Cerebellar nuclear complex (tissue), 1 donor: ENCODE results near the gene CACNA1B.

Experiments used
- DNase-seq, 2 experiments: peaks; one replicate each; lab custom pipeline; 2025; lab: John Stamatoyannopoulos, UW

Gene CACNA1B

DNA sequence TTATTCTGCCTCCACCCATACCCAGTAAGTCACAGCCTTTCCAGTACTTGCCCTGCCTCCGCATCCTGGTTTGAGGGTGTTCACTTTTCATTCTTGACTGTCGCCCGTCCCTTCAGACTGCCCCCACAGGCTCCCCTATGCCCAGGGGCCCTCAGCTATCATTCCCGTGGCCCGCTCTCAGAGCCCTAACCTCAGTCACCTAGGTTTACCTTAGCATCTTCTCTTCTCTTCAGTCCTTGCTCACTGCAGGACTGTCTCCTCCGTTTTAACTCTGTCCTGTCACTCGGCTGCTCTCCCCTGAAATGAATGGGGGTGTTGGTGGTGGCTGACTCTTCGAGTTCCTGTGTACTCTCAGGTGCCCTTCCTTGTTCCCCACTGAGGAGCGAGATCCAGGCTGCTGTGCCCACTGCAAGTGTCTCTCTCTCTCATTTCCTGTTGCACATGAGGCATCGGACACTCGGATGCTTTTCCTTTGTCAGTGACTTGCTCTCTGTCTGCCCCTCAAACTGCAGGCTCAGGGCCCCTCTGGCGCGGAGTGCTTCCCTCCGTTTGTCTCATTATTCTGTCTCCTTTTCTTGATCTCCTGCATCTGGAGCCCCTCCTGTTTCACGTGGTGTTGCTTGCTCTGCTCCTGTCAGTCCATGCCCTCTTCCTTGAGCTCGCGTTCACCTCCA lies 89.8 kb downstream of the CACNA1B start:
- no peak for DNase-seq

DNA sequence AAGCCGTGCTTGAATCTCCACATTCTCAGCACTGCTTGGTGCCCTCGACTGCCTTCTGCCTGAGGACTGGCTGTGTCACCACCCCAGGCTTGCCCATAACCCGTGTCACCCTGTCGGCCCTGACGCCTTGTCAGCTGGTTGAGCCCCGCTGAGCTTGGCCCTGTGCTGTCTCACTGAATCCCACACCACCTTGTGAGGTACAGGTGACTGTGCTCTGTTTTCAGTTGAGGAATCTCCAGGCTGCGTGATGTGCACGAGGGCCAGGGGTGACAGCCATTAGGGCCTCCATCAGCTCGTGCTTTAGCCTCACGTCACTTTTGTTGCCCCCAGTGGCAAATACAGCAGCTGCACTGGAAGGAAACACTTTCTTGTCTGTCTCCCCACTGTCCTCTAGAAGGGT lies 90.7 kb downstream of the CACNA1B start:
- DNase-seq = no peak

DNA sequence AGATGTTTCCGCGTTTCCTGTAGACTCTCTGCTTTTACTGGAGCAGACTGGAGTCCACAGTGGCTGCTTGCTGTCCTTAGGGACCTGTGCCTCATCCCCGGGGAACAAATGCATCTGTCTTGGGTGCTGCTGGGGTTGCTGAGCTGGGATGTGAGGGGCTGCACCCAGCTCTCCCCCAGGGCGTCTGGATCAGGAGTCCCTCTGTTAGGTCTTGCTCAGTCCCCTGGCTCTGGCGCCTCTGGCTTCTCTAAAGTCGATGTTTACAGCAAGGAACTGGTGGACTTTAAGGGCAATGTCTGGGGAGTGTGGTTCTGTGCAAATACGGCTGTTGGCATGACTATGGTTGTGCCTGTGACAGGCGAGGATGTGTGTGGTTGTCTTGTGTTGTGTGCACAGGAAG lies 91.4 kb downstream of the CACNA1B start:
- no peak for DNase-seq

DNA sequence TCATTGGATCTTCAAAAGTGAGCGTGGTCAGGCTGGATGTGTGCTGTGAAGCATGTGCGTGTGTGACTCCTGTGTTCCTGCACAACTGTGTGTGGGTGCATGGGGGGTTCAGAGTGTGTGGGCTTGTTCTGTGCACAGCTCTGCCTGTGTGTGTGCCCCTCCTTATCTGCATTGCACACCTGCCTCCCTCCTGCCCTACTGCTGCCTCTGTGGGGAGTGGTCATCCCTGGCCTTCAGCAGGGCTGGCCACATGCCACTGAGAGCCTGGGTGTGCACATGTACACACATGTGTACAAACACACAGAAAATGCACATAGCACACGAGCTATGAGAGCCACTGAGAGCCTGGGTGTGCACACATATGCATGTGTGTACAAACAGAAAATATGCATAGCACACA lies 92.1 kb downstream of the CACNA1B start:
- DNase-seq = no peak

DNA sequence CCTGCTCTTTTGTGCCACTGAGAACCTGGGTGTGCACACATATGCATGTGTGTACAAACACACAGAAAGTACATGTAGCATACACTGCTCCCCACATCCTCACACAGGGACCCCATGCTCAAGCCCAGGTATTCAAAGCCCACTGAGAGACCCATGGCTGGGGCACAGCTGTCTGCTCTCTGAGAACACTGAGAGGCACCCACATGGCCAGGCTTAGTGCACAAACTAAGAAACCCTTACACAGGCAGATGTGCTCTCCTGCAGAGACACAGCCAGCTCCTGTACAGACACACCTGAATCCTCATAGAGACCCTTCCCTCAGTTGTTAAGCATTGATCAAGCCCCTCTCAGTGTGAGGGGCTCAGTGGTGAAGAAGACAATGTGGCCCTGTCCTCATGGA lies 92.5 kb downstream of the CACNA1B start:
- no peak for DNase-seq

DNA sequence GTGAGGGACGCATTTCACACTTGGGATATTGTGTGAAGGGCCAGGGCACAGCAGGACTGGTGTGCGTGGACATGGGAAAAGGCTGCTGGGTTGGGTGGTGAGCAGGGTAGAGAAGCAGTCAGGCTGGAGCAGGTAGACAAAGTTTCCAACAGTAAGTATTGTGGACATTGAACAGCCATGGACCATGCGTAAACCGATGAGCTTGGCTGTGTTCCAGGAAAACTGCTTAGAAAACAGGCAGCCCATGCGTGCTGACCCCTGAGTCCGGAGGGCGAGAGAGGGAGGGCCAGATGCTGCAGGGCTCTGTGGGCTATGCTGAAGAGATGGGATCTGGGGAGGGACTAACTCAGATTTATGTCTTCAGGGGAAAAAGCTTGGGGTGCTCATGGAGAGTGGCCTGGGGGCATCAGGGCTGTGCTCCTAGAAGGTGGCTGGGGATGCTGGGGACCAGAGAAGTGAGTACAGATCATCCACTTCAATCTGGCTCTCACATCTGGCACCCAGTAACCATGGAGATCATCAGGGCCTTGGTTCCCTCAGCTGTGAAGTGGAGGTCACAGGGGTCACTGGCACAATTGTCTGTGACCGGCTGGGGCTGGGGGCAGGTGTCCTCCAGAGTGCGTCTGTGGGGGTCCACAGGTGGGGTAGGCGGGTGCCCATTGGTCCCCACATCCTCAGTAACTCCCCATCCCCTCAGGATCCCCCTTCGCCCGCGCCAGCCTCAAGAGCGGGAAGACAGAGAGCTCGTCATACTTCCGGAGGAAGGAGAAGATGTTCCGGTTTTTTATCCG lies 93.3 kb downstream of the CACNA1B start:
- no peak for DNase-seq

DNA sequence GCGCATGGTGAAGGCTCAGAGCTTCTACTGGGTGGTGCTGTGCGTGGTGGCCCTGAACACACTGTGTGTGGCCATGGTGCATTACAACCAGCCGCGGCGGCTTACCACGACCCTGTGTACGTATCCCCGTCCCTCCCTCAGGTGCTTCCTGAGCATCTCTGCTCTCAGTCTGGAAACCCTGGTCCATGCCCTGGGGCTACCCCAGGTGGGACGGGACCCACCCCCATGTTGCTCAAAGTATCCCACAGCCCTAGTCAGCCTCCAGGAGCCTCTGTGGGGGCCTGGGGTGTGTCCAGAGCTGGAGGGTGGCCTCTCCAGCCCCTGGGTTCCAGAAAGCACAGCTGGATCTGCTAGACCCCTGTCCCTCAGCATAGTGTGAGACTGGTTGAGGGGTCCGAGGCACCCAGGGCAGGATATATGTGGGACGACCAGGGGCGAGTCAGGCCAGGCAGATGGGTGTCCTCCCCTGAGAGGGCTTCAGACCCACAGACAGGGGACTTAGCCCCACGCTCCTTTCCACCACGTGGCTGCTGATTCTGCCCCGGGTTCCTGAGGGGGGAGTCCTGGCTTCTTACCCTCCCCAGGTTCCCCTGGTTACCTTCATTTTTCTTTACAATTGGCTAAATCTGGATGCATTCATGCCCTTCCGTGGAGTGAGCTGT lies 94.0 kb downstream of the CACNA1B start:
- DNase-seq = no peak

DNA sequence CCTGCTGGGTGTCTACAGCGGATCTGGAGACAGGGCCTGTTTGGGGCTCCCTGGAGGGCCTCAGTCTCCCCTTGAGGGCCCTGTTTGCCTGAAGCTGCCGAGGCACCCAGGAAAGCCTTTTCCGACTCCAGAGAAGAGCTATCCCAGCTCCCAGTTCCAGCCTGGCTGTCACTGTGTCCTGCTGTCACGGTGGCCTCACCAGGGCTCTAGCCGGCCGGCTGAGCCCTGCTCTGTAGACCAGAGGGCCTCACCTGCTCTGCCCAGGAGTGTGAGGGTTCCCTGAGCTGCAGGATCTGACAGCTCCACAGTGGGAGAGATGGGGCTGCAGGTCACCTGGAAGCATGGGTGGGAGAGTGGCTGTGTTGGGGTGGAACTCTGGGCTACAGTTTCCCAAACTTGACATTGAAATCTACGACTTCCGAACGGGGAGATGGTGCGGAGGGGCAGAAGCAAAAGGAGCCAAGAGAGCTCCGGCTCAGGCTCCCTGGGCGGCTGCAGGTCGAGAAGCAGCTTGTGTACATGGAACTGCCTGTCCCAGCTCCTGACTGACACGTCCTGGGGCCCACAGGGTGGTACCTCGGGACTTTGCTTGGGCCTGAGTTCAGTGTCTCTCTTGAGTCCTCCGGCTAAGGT lies 94.9 kb downstream of the CACNA1B start:
- no peak for DNase-seq

DNA sequence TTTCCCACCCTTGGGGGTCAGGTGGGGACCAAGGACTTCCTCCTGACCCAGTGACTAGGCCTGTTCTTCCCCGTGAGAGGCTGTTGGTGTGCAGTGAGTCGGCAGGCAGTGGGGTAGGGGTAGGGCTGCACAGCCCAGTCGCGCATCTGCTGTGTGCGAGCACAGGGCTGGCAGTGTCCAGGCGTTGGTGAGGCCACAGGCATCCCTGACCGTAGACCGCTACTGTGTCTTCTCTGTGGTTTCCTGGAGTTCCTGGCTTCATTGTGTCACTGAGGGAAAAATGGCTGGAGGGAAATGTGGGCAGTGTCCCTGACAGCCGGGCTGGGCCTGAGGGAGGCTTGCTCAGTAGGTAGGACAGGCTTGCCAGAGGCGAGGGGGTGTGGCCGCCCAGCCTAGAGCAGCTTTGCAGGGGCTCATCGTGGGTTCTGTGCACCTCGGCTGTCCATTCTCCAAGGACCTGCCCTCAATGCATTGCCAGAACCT lies 95.4 kb downstream of the CACNA1B start:
- DNase-seq = no peak

DNA sequence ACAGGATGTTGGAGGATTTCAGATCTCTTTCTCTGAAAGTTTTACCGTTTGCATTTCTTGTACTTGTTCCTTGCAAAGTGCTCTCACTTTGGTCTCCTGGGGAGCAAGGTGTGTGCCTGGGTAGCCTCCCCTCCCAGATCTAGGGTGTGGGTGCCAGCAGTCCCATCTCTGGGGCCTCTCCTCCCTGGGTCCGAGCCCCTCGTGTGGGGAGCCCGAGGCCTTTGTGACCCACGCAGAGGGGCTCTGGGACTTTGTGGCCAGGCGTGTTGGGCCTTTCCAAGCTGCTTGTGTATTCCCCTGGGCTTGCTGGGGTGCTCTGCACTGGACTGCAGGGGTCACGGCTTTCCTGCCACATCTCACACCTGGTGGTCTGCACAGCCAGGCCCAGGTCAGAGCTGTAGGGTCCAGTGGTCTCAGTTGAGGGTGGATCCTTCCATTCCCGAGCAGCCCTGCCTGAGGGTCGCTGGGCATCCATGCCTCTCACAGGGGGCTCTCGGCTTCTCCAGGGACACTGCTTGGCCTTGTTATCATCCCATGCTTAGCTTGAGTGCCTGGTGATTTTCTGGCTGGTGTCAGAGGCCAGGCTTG lies 96.3 kb downstream of the CACNA1B start:
- no peak for DNase-seq

DNA sequence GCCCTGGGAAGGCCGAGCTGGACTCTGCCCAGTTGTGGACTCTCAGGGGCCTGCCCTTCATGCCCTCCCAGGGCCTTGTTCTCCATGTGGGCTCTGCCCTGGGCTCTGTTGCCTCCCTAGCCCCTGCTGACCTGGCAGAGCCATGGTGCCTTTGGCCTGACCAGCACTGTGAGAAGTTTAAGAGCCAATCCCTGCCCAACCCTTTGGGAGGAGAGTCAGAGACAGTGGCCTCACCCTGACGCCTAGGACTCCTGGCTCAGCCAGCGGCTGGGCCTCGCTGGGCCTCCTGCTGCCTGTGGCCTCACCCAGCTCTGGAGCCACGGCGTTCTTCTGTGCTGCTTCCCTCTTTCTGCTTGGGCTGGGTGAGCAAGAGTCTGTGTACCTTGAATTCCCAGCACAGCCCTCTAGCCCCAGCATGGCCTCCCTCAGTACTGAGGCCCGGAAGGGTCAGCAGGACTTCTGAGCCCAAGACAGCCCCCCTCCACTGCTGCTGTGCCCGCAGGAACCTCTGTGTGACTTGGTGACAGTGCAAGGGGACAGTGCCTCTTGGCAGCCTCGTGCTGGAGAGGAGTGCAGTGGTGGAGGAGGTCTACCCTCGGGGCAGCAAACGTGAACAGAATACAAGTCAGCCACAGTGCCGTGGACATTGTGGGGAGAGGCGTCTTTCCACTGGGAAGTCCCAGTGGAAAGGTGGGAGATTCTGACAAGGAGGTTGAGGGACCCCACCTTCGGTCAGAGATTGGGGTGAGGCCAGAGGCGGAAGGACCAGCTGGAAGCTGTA lies 97.4 kb downstream of the CACNA1B start:
- no peak for DNase-seq

DNA sequence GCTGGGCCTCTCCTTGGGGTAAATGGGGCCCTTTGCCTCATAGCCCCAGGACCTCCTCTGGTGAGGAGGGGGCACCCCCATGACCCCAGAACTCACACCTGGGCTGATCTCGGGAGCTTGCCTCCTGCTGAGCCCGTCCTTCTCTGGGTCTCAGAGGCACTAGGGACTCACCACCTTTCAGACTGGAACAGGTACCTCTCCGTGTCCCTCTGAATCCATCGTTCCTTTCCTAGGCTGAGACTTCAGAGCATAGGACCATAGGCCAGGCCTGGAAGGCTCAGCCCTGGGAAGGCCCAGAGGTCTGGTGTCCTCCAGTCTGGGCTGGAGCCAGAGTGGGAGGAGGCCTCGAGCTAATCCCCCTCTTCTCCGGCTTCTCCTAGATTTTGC lies 97.9 kb downstream of the CACNA1B start:
- no peak for DNase-seq

DNA sequence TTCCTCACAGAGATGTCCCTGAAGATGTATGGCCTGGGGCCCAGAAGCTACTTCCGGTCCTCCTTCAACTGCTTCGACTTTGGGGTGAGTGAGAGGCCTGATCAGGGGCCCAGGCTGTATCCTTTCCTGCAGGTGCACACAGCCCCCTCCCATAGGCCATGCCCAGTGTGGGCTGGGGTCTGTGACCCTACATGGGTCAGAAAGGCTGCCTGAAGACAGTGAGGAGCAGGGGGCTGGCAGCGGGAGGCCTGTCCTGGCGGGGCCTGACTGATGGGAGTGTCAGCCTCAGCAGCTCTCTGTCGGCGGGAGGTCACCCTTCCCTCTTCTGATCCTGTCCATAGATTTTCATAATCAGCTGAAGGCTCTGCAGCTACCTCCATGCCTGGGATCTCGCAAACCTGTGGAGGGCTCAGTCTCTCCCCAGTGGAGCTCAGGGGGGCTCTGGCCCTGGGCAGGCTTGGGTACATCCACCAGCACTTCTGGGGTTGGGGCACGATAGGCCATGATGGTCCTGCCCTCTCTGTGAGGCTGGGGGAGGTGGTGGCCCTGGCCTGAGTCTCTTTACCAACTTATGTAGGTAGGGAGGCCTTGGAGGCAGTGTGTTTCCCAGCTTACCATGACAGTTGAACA lies 98.5 kb downstream of the CACNA1B start:
- no peak for DNase-seq

DNA sequence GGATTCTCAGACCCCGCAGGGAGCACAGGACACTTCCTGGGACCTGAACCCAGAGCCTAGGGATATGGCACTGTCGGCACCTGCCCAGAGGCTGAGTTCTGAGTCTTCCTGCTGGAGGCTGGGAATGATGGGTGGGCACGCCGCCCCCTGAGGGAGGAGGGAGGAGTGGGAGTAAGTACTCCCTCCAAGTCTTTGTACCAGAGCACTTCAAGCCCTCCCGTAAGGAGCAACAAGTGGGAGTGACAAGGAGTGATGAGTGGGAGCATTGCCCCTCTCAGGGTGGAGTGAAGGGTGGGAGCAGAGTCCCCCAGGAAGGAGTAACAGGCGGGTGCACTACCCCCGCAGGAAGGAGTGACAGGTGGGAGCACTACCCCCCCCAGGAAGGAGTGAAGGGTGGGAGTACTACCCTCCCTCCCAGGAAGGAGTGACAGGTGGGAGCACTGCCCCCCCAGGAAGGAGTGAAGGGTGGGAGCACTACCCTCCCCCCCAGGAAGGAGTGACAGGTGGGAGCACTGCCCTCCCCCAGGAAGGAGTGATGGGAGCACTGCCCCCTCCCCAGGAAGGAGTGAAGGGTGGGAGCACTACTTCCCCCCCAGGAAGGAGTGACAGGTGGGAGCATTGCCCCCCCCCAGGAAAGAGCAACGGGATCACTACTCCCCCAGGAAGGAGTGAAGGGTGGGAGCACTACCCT lies 100.1 kb downstream of the CACNA1B start:
- no peak for DNase-seq

DNA sequence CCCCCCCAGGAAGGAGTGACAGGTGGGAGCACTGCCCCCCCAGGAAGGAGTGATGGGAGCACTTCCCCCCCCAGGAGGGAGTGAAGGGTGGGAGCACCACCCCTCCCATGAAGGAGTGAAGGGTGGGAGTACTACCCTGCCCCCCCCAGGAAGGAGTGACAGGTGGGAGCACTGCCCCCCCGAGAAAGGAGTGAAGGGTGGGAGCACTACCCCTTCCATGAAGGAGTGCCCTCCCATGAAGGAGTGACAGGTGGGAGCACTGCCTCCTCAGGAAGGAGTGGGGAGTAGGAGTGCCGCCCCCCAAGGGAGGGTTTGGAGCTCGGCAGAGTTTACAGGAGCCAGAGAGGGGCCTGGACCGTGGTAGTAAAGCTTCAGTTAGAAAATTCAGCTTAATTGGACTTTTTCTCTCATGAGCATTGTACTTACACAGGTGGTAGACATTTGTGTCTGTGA lies 100.7 kb downstream of the CACNA1B start:
- DNase-seq = no peak

DNA sequence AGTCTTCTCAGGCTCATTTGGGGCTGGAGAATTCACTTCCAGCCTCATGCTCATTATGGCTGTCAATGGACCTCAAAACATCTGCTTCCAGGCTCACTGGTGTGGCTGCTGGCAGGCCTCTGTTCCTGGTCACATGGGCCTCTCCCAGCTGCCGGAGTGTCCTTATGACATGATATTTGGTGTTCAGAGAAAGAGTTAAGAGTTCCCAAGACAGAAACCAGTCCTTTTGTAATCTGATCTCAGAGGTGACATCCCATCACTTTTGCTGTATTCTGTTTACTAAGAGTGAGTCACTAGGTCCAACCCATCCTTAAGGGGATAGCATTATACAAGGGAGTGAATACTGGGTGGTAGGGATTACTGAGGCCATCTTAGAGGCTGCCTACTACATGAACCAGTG lies 104.6 kb downstream of the CACNA1B start:
- DNase-seq = no peak

DNA sequence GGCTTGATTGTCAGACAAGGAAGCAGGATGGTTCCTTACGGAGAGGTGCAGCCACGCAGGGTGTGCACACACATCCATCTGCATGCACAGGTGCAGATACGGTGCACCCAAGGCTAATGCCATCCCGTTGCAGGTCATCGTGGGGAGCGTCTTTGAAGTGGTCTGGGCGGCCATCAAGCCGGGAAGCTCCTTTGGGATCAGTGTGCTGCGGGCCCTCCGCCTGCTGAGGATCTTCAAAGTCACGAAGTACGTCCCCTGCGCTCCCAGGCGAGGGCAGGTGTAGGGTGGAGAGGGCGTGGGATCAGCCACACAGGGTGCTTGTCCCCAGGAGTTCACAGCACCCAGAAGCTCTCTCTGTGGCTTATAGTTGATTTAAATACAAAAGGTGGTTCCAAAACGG lies 106.4 kb downstream of the CACNA1B start:
- no peak for DNase-seq

DNA sequence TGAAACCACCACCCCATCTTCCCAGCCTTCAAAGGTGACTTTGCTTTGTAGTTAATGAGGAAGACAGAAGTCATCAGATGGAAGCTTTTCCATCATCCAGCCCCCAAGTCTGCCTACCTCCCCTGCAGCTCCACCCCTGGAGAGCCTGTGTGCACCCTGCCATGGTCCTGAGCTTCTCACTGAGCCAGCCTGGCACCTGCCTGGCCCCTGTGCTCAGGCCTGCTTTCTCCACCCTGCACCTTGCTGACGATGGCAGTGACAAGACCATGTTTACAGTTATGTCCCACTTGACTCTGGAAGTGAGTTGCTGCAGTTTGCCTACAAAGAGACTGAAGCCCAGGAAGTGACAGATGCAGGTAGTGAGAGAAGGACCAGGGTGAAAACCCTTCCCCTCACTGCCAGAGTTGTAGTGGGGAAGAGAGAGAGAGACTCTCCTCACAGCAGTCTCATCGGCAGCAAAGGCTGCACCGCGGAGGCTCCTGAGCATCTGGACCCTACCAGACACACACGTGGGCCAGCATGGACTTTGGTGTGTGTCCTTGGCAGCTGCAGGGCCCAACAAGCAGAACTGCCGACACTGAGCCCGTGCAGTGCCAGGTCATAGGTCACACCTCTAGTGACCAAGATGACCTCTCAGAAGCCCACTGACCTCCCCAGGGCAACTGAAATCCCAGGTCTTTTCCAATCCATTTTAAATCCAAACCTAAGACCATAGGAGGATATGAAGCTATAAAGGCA lies 107.1 kb downstream of the CACNA1B start:
- DNase-seq = no peak

DNA sequence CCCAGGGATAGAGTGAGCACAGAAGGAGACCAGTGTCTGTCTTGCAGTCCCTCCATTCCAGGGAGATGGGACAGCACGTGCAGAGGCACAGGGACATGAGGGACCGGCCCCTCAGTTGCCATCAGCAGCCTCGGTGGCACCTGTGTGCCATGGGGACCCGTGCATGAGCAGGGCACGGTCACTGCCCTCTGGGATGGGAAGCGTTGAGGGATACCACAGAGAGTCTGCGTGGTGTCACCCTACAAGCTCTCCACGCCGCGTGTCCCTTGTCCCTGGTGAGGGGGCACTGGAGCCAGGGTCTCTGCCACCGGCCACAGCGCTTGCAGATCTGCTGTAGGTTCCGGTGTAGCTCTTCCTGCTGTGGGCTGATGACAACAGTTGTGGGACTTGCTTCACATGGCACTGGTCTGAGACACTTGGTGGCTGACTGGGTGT lies 108.1 kb downstream of the CACNA1B start:
- DNase-seq = no peak
